Transverse colon (tissue), 4 donors: ENCODE measurements around the gene ALG1. TPM values are rescaled to one million over a fixed set of nuclear protein-coding genes. Genes with fewer than 3 reads are reported as not detected.

Experiments used
- DNase-seq: peaks from one replicate; pipeline ENCODE4 v3.0.0-alpha.2; 2019
- H3K27ac ChIP-seq, 4 donors: fragments of 200-600 bp; sonication (generic); 2 replicates each; pipeline ENCODE4 v1.5.1; 2016 to 2018; ENCODE audit warnings: inconsistent platforms in 4 of 4
- H3K27me3 ChIP-seq: fragments of 200-600 bp; sonication (generic); 2 replicates; pipeline ENCODE4 v1.5.1; 2017; ENCODE audit warnings: inconsistent platforms
- H3K36me3 ChIP-seq, 4 donors: fragments of 200-600 bp; sonication (generic); 2 replicates each; pipeline ENCODE4 v1.5.1; 2017 to 2019; ENCODE audit warnings: inconsistent platforms in 4 of 4
- H3K4me1 ChIP-seq, 4 donors: fragments of 200-600 bp; sonication (generic); 2 replicates each; pipeline ENCODE4 v1.5.1; 2017 to 2020; ENCODE audit warnings: inconsistent platforms in 4 of 4
- H3K4me3 ChIP-seq, 4 donors: fragments of 200-600 bp; sonication (generic); 1 replicate in 1 of 4; 2 replicates in 3 of 4; pipeline versions ENCODE4 v1.5.1 to v1.6.1; 2017 to 2019; ENCODE audit warnings: inconsistent platforms in 4 of 4
- H3K9me3 ChIP-seq, 2 donors: fragments of 200-600 bp; sonication (generic); 2 replicates each; pipeline ENCODE4 v1.5.1; 2017 to 2019; ENCODE audit warnings: inconsistent platforms in 2 of 2
- CTCF ChIP-seq, 5 experiments: fragments of 200-600 bp in 3 of 5; fragments of 450-650 bp in 2 of 5; sonication (generic) in 3 of 5; IDR thresholded peaks; 1 replicate in 2 of 5; 2 replicates in 3 of 5; pipeline ENCODE4 v1.5.1; 2016 to 2017; ENCODE audit warnings: antibody characterized with exemption in 5 of 5, inconsistent platforms in 3 of 5, mild to moderate bottlenecking in 2 of 5, moderate library complexity in 1 of 5
- EP300 ChIP-seq: sonication (generic); formaldehyde crosslinking; IDR thresholded peaks from one replicate; pipeline ENCODE4 v1.6.1; 2017; ENCODE audit warnings: antibody characterized with exemption, low read depth
- POLR2A ChIP-seq: fragments of 450-650 bp; IDR thresholded peaks from one replicate; pipeline ENCODE4 v1.6.1; 2016; ENCODE audit warnings: antibody characterized with exemption, mild to moderate bottlenecking, moderate library complexity
- POLR2AphosphoS5 ChIP-seq, 3 donors: sonication (generic); formaldehyde crosslinking; IDR thresholded peaks; one replicate each; pipeline ENCODE4 v1.6.1; 2016; ENCODE audit warnings: antibody characterized with exemption in 3 of 3
- WGBS, 2 donors: methylation state at CpG; one replicate each; pipeline ENCODE4 v1.1.5; 2018; ENCODE audit warnings: low coverage in 1 of 2; 5-methylcytosine and 5-hydroxymethylcytosine counted together
- in situ Hi-C, 4 donors: fragments of 200-750 bp; cut with MboI; loops; one replicate each; pipeline versions ENCODE4 v1.15.0 to v1.15.1; 2017; ENCODE audit warnings: low sequenced_read_pairs in 3 of 4, low pct_ligation_motif_present in 1 of 4, low pct_unique_long_range_greater_than_20kb in 1 of 4
- intact Hi-C: fragments of 100-400 bp; cut with DNase I; formaldehyde crosslinking; loops from one replicate; pipeline ENCODE4 v1.15.1; 2023; ENCODE audit warnings: low total_unique reads
- total RNA-seq, 4 donors: library from RNA; depleted of rRNA; stranded (reverse); fragments of >200 nt; gene quantifications; one replicate each; pipeline ENCODE4 v1.1.0, GENCODE V29; 2016

ALG1 gene
- total RNA-seq, 4 donors from 2014 or later: 24.4 to 111 (median 41.6) TPM

GRCh38 chr16:5069854-5070253 lies 1.8 kb upstream of the ALG1 start:
- no peaks in the 10 kb centered on the region for H3K9me3 ChIP-seq
- peaks cover 11 to 29% (median 16%) of the 10 kb centered on the region in 4 donors for H3K4me1 ChIP-seq
- DNase-seq: no peak
- intact Hi-C loops (no loop called here), in situ Hi-C loops (no loop called here)
- no peaks in the 10 kb centered on the region for H3K27me3 ChIP-seq
- H3K4me3 ChIP-seq: no peak overlapping the region
- no peak overlapping the region for H3K27ac ChIP-seq
- TF ChIP-seq CTCF (IDR thresholded peaks at IDR 0.05) (no peak), EP300 (no peak), POLR2A (no peak), POLR2AphosphoS5 (IDR thresholded peaks at IDR 0.05) (no peak)
- WGBS, 2 donors: 95 to 100% methylated on average over 3 to 9 of the region's 9 CpGs
- H3K36me3 ChIP-seq: no peaks in the 10 kb centered on the region

- Histone ChIP-seq H3K36me3 (peaks cover 0 to 4% (median 0%) of the 10 kb centered on the region in 4 donors), H3K4me3 (no peak overlapping the region), H3K27me3 (no peaks in the 10 kb centered on the region), H3K27ac (peak overlapping the region in 3 of 4 donors; percentile 87 to 91 (median 88)), H3K9me3 (no peaks in the 10 kb centered on the region), H3K4me1 (peaks cover 4 to 22% (median 12%) of the 10 kb centered on the region in 4 donors)
- WGBS, 2 donors: 60 to 92% methylated on average over 3 to 15 of the region's 15 CpGs
- DNase-seq: no peak
- TF ChIP-seq CTCF (IDR thresholded peaks at IDR 0.05): no peak
- no peak for TF ChIP-seq POLR2A
- in situ Hi-C loops: no loop called here
- intact Hi-C loops: no loop called here
Observed at GRCh38 chr16:5070431-5071186, 1.0 kb upstream of the ALG1 start.

GRCh38 chr16:5071341-5071680 lies 332 bp upstream of the ALG1 start:
- peak overlapping the region in 3 of 4 donors; percentile 49 to 89 (median 62) for H3K4me3 ChIP-seq
- peaks cover 3 to 16% (median 11%) of the 10 kb centered on the region in 4 donors for H3K4me1 ChIP-seq
- intact Hi-C loops: no loop called here
- no peak for DNase-seq
- in situ Hi-C loops: no loop called here
- 55 to 63% methylated on average over 4 to 7 of the region's 7 CpGs for WGBS, 2 donors
- TF ChIP-seq POLR2A (no peak), CTCF (IDR thresholded peaks at IDR 0.05) (no peak), POLR2AphosphoS5 (IDR thresholded peaks at IDR 0.05) (no peak), EP300 (no peak)
- peak overlapping the region; percentile 87 to 91 (median 89) for H3K27ac ChIP-seq
- peaks cover 0 to 11% (median 0%) of the 10 kb centered on the region in 4 donors for H3K36me3 ChIP-seq
- no peaks in the 10 kb centered on the region for H3K9me3 ChIP-seq
- no peaks in the 10 kb centered on the region for H3K27me3 ChIP-seq

- WGBS, 2 donors: 59 to 96% methylated on average over 8 to 12 of the region's 12 CpGs
- peaks cover 0 to 14% (median 3%) of the 10 kb centered on the region in 4 donors for H3K36me3 ChIP-seq
- H3K27me3 ChIP-seq: no peaks in the 10 kb centered on the region
- no peak for TF ChIP-seq POLR2A
- no peak for TF ChIP-seq POLR2AphosphoS5 (IDR thresholded peaks at IDR 0.05)
- TF ChIP-seq EP300: no peak
- TF ChIP-seq CTCF (IDR thresholded peaks at IDR 0.05): no peak
- peak overlapping the region; percentile 87 to 91 (median 89) for H3K27ac ChIP-seq
- peak overlapping the region; percentile 49 to 89 (median 64) for H3K4me3 ChIP-seq
- intact Hi-C loops (no loop called here), in situ Hi-C loops (no loop called here)
- H3K4me1 ChIP-seq: peaks cover 3 to 16% (median 11%) of the 10 kb centered on the region in 4 donors
- DNase-seq: no peak
- H3K9me3 ChIP-seq: no peaks in the 10 kb centered on the region
Observed at GRCh38 chr16:5072334-5073278, 963 bp downstream of the ALG1 start.
